ENCODE measurements around the gene ATXN1. TPM values are rescaled to one million over a fixed set of nuclear protein-coding genes. Genes with fewer than 3 reads are reported as not detected.

The ATXN1 gene
- total RNA-seq, 1 experiment from 2014 or later, result 5.6 TPM

GRCh38 chr6:16543521-16543920 is 217.7 kb downstream of the ATXN1 start:
- no peak overlapping the region for H3K18ac ChIP-seq (ENCODE audit: insufficient read length, low read depth, low read length)
- no peak overlapping the region for H3K9ac ChIP-seq (ENCODE audit: extremely low read depth, insufficient read length, low read length)
- Mint-ChIP-seq H3K9me3 (no peaks in the 10 kb centered on the region), H3K4me1 (peaks cover 7% of the 10 kb centered on the region in 2 experiments; a peak in 3 of 4 replicates), H3K27ac (no peak overlapping the region), H3K36me3 (ENCODE audit: insufficient read depth in 1 of 3, low read depth in 3 of 3) (no peaks in the 10 kb centered on the region; a peak in 1 of 7 replicates), H3K27me3 (ENCODE audit: low read depth) (no peaks in the 10 kb centered on the region; the same call in 1 of the 2 replicates), H3K4me3 (no peak overlapping the region)
- no peak overlapping the region for H2AK5ac ChIP-seq (ENCODE audit: insufficient read length, low read length)
- H2BK5ac ChIP-seq (ENCODE audit: insufficient read length, low read length), result no peak overlapping the region
- DNase-seq, result no peak
- H3K56ac ChIP-seq (ENCODE audit: insufficient read length, low read depth, low read length), result no peak overlapping the region
- no peak overlapping the region for H2AFZ ChIP-seq (ENCODE audit: low read length)
- H3K27ac ChIP-seq (ENCODE audit: insufficient read length, low read depth, low read length), result no peak overlapping the region
- H3T11ph ChIP-seq (ENCODE audit: low read length), result no peak overlapping the region
- H2BK15ac ChIP-seq (ENCODE audit: low read depth, low read length), result no peak overlapping the region
- no CpG with 5 or more reads among the region's 5 CpGs for WGBS (ENCODE audit: extremely low coverage, insufficient read length, low lambda C conversion rate)
- H4K8ac ChIP-seq (replicated peaks; ENCODE audit: insufficient read length, low read depth, low read length), result no peak overlapping the region
- H3K4ac ChIP-seq (ENCODE audit: low read depth, low read length), result no peak overlapping the region
- H3K79me1 ChIP-seq (ENCODE audit: insufficient read depth, low read depth, low read length, poor library complexity, severe bottlenecking), result no peaks in the 10 kb centered on the region
- H3K23ac ChIP-seq (ENCODE audit: insufficient read length, low read depth, low read length), result no peak overlapping the region
- no peak overlapping the region for H3K14ac ChIP-seq (ENCODE audit: insufficient read depth, low read length)
- no peaks in the 10 kb centered on the region for H3K27me3 ChIP-seq (ENCODE audit: insufficient read depth, low read length)
- 0 out of 2 replicates have a peak, but pooled peaks cover 2% of the 10 kb centered on the region for H3K4me1 ChIP-seq (ENCODE audit: insufficient read depth, low read length)
- H4K5ac ChIP-seq (ENCODE audit: insufficient read length, low read depth, low read length), result no peak overlapping the region
- H3K23me2 ChIP-seq (ENCODE audit: insufficient read length, low read depth, low read length, poor library complexity, severe bottlenecking), result no peaks in the 10 kb centered on the region
- no peak overlapping the region for H2BK12ac ChIP-seq (ENCODE audit: insufficient read length, low read depth, low read length)
- H2BK120ac ChIP-seq (ENCODE audit: low read depth, low read length, poor library complexity, severe bottlenecking), result no peak overlapping the region
- TF ChIP-seq CTCF (conservative IDR thresholded peaks at IDR 0.05), result no peak
- H3K4me2 ChIP-seq (ENCODE audit: insufficient read depth, insufficient read length, low read length), result no peak overlapping the region
- no peak overlapping the region for H4K91ac ChIP-seq (ENCODE audit: insufficient read length, low read depth, low read length)
- H4K20me1 ChIP-seq (ENCODE audit: control insufficient read depth, insufficient read depth, insufficient read length), result no peaks in the 10 kb centered on the region
- H2BK20ac ChIP-seq (ENCODE audit: low read depth, low read length, poor library complexity, severe bottlenecking), result no peak overlapping the region
- no peaks in the 10 kb centered on the region for H3K9me3 ChIP-seq (ENCODE audit: control insufficient read depth, low read depth, low read length)
- no peaks in the 10 kb centered on the region for H3K79me2 ChIP-seq (ENCODE audit: insufficient read depth, low read length)
